ENCODE measurements around the gene VSIG4.

- TF ChIP-seq CTCF (IDR thresholded peaks at IDR 0.05; ENCODE audit: insufficient read depth, low read length) = no peak
- no peak for TF ChIP-seq SPI1 (IDR thresholded peaks at IDR 0.05; ENCODE audit: borderline replicate concordance, low read depth)
- no peak for TF ChIP-seq POLR2AphosphoS5 (IDR thresholded peaks at IDR 0.05; ENCODE audit: low read depth)
- TF ChIP-seq REST (IDR thresholded peaks at IDR 0.05; ENCODE audit: insufficient replicate concordance, low read depth) = no peak
These were observed 2.6 kb upstream of the VSIG4 start for GRCh38 chrX:66042307-66043077.
